ENCODE measurements around the gene FAM177B.

Gene FAM177B

DNA sequence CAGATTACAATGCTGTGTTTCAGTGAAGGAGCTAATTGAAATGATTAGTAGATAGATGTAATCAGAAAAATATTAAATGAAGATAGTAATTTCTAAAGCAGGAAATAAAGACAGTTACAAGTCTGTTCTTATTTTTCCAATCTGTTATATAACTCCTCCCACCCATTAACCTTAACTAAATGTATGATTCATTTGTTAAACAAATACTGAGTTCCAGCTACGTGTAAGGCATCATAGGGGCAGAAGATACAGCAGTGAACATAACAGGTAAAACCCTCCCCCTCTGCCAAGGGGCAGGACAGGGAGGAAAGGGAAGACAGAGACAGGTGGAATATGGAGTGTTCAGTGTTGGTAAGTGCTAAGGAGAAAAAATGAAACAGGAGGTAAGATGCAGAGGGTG, at the start of gene FAM177B:
TSS of gene FAM177B (plus strand) at position 231 of the 400 bp plus-strand sequence. CDS start 9,344 bp downstream, outside the sequence.
- DNase-seq: no peak

DNA sequence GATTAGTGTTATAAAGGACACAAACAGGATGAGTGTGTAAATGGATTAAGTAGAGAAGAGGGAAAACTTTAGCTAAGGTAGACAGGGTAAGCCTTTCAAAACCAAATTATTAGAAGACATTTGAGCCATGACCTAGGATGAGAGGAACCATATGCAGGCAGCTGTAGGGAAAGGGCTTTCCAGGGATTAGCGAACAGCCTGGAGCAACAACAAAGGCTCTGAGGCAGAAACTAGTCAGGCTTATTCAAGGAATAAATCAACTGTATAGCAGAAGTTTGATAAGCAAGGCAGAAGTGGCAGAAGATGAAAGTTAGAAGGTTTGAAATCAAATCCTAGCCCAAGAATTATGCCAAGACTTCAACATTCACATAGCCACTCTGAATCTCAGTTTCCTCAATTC, 46.0 kb upstream of the FAM177B start:
- no peak for DNase-seq

GRCh38 chr1:222694927-222695326, 42.1 kb upstream of the FAM177B start:
- DNase-seq: no peak

DNA sequence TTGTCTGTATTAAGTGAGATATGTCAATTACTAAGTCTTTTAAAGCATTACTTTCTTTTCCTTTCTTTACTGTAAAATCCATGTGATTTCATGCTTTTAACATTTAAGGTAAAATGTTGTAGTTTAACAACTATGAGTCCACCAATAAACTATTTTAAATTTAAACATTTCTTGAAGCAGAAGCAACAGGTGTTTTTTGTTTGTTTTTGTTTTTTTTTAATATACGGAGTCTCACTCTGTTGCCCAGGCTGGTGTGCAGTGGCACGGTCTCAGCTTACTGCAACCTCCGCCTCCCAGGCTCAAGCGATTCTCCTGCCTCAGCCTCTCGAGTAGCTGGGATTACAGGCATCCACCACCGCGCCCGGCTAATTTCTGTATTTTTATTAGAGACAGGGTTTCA, 40.3 kb upstream of the FAM177B start:
- no peak for DNase-seq

DNA sequence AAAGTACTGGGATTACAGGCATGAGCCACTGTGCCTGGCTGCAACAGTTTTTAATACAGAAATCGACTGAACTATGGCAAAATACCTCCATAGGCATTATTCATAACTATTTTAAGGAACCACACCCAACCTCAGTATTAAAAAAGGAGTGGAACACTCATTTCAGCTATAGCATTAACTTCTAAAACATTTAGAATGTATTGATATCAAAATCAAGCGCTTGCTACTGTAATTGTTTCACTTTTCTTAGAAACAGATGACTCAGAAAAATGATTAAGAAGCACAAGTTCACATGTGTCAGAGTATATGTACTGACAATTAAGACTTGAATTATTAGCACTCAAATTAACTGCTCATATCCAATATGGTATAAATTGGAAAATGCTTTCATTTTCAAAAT, 39.8 kb upstream of the FAM177B start:
- DNase-seq: no peak

DNA sequence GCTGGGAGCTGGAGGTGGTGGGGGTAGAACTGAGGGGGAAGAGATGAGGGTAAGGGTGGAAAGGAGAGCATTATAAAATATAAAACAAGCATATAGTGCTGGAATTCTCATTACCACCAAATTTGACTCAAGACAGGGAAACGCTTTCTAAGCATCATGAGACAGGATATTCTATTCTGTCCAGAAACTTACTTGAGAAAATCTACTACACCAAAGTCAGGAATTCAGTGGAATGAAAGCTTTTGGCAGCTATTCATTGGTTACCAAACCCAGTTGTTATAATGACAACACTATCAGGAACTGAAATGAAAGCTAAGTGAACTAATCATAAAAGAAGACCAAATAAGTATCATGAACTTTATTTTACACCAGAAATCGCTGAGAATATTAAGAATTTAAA, 39.2 kb upstream of the FAM177B start:
- no peak for DNase-seq

- no peak for DNase-seq
These were observed 34.8 kb upstream of the FAM177B start for GRCh38 chr1:222702210-222702609.

DNA sequence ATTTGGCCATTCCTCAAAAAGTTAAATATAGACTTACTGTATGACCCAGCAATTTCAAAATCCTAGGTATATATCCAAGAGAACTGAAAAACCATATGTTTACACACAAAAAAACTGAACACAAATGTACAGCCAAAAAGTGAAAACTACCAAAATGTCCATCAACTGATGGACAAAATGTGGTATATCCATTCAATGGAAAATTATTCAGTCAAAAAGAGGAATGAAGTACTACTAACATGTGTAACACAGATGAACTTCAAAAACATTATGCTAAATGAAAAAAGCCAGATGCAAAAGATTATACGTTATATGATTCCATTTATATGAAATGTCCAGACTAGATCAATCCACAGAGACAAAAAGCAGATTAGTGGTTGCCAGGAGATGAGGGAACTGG, 32.7 kb upstream of the FAM177B start:
- no peak for DNase-seq

GRCh38 chr1:222706815-222707214, 30.2 kb upstream of the FAM177B start:
- no peak for DNase-seq

DNA sequence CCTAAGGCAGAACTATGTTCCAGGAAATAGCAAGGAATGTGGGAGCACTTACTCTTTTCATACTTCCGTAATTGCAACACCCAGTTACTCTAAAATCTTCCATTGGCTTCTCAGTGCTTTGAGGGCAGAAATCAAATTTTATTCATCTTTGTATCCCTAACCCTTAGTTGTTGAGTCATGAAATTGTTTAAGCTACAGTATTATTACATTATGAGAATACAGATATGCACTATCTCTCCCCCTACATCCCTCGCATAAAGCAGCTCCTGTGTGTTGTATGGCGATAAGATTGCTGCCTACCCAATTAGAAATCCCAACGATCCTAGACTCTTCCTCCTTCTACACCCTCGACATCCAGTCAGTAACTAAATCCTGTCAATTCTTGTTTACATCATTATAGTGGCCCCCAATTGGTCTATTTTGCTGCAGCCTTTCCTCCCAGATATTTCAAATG, 27.3 kb upstream of the FAM177B start:
- no peak for DNase-seq

GRCh38 chr1:222711319-222712252, 25.4 kb upstream of the FAM177B start:
- peak; percentile 67 for DNase-seq

- peak; percentile 97 for DNase-seq
These were observed 24.5 kb upstream of the FAM177B start, which contains the start of the genes AIDA and BROX for GRCh38 chr1:222712253-222713090. TSS of gene AIDA (minus strand) at chr1:222712491. CDS start at chr1:222712317, 174 bp downstream. TSS of gene BROX (plus strand) at chr1:222712564. CDS start at chr1:222715700, 3,136 bp downstream.

DNA sequence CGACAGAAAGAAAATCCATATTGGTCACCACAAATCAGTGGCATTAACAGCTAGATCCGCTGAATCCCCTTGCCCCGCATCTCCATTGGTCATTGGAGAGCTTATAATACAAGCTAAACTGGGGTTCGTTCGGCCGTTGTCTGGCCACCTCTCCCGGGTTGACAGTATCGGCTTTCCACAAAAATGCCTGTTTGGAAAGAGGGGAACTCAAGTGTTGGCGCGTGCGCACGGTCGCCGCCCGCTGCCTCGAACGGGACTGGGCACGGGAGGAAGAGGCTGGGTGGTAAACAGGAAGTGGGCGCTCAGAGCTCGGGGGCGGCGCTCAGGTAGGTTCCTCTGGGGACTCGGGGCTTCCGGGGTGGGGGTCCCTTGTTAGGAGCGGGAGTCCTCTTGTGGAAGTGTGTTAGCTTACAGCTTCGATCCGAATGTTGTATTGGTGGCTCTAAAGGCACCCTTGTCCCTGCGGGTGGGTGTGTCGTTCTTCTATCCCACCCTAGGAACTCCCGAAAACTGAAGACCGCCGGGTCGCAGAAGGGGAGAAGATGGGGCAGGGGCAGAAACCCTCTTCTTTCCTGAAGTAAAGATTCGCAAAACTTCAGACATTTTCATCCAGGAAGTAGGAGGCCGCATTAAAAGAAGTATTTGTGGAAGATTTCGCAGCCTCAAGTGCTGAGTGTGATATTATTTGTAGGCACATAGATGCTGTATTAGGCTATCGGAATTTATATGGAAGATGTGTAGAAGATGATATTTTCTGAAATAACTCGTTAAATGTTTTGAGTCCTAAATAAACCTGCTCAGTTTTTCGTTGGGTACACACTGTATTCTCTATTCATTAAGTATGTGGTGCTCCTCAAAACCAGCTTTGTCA, 23.7 kb upstream of the FAM177B start:
- DNase-seq: peak; percentile 92

DNA sequence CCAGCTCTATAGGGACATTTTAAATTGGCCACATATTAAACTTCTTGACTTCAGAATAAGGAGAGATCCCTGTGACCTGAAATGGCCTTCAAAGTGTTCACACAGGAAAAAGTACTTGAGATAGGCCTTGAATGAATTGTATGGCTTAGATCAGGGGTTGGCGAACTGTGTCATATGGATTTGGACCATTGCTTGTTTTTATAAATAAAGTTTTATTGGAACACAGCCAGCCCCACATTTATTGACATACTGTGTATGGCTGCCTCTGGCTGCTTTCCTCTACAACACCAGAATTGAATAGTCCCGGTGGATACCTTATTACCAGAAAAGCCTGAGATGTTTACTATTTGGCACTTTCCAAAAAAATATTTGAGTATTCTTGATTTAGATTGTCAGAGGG, 20.6 kb upstream of the FAM177B start:
- DNase-seq: no peak

DNA sequence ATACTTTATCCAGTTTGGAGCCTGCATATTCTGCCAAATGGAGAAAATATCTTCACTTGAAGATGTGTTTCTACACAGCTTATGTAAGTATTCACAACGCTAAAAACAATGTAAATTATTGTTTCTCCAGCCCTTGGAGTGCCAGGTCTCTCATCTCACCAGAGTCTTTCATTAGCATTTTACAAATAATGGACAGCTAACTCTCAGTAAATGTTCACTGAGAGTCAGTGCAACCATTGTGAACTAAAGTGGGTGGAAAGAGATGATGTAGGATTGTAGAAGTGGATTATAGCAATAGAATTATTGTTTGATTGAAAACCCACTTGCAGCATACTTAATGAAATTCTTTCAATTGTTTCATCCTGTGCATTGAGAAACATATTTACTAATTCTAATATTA, 8.3 kb upstream of the FAM177B start:
- no peak for DNase-seq

- no peak for DNase-seq
These were observed 6.1 kb upstream of the FAM177B start for GRCh38 chr1:222730866-222731265.

DNA sequence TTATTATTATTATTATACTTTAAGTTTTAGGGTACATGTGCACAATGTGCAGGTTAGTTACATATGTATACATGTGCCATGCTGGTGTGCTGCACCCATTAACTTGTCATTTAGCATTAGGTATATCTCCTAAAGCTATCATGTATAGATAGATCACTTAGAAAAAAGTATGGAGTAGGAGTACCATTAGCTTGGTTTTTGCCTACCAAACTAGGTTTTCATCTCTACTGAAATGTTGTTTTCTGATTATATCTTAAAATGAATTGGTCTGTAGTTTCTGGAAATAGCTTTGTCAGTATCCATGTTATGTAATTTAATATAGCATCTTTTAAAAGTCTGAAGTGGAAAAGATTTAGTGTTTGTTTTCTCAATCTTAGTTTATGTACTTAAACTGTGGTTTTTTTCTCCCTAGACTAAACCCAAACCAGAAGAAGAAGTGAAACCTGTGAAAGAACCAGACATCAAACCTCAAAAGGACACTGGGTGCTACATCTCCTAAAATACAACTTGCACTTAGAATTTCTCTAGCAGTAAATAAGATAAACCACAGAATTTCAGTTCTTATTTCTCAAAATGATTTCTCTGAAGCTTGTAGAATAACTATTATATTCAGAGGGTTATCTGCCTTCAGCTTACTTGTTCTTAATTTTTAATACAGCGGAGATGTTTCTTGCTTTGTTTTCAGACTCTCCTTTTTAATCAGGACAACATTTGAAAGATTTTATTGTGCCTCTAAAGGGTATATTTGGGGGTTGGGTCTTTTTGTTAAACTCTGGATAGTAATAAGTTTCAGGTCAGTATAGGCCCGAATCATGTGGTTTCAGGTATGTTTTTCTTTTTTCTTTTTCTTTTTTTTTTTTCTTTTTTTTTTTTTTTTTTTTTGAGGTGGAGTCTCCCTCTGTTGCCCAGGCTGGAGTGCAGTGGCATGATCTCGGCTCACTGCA, 4.5 kb upstream of the FAM177B start:
- no peak for DNase-seq

DNA sequence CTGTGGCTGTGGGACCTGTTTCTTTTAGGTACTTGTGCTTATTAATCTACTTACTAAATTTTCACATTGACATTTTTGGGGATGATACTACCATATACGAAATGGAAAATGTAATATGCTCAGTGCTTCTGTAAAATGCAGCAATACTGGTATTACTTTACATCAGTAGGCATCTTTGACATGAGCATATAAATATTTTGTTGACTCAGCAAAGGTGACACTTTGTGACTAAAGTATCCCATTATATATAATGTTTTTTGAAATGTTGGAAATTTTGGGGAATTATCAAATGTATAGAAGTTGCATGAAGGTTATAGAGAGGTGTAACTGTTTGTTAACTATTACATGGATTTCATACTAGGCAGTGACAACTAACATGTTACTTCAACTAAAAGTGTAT, 2.3 kb upstream of the FAM177B start:
- no peak for DNase-seq

DNA sequence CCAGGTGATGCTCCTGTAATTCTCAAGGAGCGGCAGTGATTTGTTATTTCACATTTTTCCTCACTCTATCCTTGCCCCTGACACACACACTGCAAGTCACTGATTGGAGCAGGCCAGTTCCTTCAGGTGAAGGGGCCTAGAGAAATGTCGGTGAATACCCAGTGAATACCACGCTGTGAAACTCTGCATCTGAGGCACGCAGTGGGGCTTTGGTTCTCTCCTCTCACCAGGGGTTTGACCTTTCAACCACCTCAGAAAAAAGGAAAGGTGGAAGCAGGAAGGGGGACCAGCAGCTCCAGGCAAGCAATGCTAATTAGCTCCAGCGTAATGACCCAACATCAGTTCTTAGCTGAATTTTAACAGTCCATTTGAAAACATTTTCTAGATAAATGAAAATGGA, 532 bp upstream of the FAM177B start:
- DNase-seq: no peak

DNA sequence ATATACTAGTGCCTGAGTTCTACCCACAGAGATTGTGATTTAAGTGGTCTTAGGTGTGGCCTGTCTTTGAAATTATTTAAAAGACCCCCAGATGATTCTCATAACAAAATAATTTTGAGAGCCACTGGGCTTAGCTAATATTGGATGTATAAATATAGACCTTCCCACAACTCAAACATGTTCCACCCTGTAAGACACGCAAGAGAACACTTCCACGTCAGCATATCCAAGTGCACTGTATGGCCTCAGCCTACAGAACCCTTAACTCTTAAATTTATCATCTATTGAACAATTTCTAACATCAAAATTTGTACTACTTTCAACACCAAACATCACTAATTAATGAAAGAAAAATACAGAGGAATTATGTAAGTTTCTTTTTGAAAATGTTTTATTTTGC, 2.5 kb downstream of the FAM177B start:
- no peak for DNase-seq

GRCh38 chr1:222739929-222740328, 2.9 kb downstream of the FAM177B start:
- DNase-seq: no peak

Measured in activated CD4-positive, alpha-beta T cell treated with anti-CD3 and anti-CD28 coated beads for 48 hours (primary cell).